ENCODE data around the gene RBPJ.

Gene RBPJ

DNA sequence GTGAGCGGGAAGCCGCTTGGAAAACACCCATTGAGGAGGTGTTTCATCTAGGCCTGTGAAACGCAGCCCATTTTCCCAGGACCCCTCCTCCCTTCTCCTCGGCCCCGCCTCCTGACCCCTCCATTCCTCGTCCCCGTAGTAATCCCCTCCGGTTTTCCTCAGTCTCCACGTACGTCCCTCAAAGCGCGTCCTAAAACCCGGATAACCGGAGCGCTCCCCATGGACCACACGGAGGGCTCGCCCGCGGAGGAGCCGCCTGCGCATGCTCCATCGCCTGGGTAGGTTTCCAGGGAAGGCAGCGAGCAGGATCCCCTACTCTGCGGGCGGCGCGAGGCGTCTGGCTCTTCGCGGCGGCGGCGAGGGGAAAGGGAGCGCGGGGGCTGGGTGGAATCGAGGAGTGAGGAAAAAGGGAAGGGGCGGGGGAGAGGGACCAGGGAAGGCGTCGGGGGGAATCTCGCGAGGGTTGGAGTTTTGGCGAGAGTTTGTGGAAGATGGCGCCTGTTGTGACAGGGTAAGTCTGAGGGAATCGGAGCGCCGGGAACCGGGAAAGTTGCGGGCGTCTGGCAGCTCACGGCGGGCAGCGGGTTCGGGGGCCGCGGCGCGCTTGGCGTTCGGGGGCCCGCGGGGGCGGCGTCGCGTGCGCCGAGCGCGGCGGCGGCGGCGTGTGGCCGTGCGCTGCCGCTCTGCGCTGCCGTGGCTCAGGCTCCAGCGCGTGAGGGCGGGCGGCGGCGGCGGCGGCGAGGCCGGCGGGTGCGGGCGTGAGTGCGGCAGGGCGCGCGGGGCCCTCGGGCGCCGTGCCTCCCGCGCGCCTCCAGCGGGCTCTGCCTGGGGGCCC is at the start of gene RBPJ:
Gene RBPJ (plus strand): TSS at position 477 of the 835 bp plus-strand sequence. CDS start 15 bp downstream, at position 492.
- H3K4me3 ChIP-seq (ENCODE audit: low read length), result peak within 1 kb of the TSS; percentile 81
- TF ChIP-seq ZNF274 (IDR thresholded peaks at IDR 0.05; ENCODE audit: low read depth, low read length), result no peak

DNA sequence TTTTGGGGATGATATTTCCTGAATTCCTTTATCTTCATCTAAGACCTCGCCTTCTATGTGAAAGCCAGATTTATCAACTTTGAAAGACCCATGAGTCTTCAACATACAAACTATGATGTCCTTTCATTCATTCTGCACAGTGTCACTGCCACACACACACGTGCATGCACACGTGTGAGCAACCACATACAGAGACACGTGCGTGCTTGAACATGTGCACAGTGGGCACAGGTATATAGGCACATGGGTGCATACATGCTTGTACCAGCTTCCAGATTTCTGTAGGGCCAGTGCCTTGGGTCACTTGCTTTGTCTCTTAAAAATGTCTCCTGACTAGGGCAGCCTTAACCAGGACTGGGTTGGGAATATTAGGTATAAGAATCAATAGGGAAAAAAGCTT is 49.1 kb upstream of the RBPJ start:
- H3K4me3 ChIP-seq (ENCODE audit: low read length), result no peak overlapping the region
- TF ChIP-seq ZNF274 (IDR thresholded peaks at IDR 0.05; ENCODE audit: low read depth, low read length), result no peak

DNA sequence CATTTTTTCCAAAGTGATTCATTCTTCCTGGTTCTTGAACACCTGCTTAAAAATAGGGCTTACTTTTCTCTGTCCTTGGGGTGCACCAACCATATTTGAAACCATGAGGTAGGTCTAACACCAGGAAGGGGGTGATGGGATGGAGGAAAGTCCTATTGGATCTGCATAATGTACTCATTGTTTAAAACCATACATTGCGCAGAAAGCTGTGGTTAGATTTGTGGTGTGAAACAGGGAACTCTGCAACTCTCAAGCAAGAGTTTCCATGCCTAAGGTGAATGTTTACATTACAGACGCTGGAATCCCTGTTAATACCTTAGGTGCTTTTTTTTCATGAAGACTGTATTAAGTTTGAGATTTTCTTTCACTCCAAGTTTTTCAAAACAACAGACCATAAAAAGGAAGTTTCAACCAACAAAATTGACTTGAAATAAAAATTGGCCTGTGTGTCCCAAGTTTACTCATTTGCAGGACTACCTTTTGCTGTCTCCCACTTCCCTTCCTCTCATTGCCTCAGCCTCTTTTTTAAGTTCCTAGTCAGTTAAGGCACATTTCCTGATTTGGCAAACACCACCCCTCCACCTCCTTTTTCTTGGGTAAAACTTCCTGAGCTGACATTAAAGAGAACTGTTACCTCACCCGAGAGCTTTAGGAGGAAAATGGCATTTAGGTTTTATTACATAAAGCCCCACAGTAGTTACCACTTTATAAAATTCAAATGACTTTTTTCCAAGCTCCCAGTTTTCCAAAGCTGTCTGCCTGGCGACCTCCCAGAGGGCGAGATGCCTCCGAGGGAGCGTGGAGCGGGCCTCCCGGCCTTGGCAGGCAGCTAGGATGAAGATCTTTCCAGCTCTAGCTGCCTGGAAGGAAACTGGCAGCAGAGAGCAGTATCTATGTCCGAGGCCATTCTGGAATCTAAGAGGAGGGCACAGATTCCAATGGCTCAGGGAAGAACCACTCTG is 47.9 kb upstream of the RBPJ start:
- H3K4me3 ChIP-seq (ENCODE audit: low read length), result no peak overlapping the region
- TF ChIP-seq ZNF274 (IDR thresholded peaks at IDR 0.05; ENCODE audit: low read depth, low read length), result no peak

DNA sequence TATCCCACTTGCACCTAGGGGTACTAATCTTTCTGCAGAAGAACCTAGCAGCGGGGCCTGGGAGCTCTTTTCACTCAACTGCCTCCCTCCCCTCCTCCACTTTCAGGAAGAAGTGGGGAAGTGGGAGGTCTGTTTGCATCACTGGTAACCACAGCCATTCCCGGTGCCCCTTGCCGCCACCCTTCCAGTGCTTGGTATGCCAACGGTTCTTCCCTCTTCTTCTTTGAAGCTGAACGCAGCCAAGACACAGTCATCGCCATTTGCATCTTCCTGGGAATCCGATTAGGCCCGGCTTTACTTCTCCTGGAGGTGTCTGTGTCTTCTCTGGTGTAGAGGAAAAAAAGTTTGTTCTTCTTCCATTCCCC is 47.2 kb upstream of the RBPJ start:
- H3K4me3 ChIP-seq (ENCODE audit: low read length), result no peak overlapping the region
- no peak for TF ChIP-seq ZNF274 (IDR thresholded peaks at IDR 0.05; ENCODE audit: low read depth, low read length)

DNA sequence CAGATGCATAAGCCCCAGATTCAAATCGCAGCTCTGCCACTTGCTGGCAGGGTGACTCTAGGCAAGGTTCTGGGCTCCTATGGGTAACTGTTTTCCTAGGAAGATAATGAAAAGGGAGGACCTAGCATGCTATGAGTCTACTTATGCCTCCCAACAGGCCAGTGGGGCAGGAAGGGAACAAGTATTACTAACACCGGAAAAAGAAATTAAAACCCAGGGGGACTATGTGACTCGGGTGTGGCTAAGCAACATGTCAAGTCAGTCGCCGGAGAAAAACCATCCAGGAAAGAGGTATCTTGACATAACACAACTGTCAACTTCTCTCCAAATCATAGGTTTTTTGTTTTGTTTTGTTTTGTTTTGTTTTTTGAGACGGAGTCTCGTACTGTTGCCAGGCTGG is 45.5 kb upstream of the RBPJ start:
- TF ChIP-seq ZNF274 (IDR thresholded peaks at IDR 0.05; ENCODE audit: low read depth, low read length), result no peak
- H3K4me3 ChIP-seq (ENCODE audit: low read length), result no peak overlapping the region

DNA sequence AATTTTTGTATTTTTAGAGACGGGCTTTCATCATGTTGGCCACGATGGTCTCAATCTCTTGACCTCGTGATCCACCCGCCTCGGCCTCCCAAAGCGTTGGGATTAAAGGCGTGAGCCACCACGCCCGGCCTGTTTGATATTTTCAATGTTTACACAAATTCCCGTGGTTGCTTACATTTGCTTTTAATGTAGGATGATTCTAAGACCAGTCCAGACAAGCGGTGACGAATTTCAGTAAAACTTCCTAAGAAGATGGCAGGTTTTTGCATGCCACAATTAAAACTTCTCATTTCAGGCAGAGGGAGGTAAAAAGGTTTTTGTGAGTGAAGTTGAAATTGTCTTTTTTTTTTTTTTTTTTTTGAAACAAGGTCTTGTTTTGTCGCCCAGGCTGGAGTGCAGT is 41.4 kb upstream of the RBPJ start:
- no peak for TF ChIP-seq ZNF274 (IDR thresholded peaks at IDR 0.05; ENCODE audit: low read depth, low read length)
- H3K4me3 ChIP-seq (ENCODE audit: low read length), result no peak overlapping the region

DNA sequence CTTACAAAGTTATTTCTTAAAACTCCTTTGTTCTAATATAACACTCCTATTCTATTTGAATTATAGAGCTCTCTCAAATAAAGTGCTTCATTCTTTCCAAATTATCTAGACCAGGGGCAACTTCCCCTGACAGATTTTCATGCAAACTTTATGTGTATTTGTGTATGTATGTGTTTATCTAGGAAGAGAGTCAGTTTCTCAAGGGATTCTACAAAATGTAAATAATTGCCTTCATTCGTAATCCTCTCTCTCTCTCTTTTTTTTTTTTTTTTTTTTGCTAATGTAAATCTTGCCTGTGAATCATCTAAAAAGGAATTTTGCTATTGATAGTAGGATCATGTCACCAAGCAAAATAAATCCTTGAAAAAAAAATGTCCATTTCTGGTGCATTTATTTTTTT is 38.9 kb upstream of the RBPJ start:
- no peak overlapping the region for H3K4me3 ChIP-seq (ENCODE audit: low read length)
- TF ChIP-seq ZNF274 (IDR thresholded peaks at IDR 0.05; ENCODE audit: low read depth, low read length), result no peak

DNA sequence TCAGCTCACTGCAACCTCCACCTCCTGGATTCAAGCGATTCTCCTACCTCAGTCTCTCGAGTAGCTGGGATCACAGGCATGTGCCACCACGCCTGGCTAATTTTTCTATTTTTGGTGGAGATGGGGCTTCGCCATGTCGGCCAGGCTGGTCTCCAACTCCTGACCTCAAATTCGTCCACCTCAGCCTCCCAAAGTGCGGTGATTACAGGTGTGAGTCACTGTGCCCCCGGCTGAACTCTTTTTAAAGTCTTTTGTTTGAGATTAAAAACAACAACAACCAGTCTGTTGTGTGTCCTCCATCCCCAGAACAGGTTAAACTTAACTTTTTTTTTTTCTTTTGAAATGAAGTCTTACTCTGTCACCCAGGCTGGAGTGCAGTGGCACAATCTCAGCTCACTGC is 36.3 kb upstream of the RBPJ start:
- H3K4me3 ChIP-seq (ENCODE audit: low read length), result no peak overlapping the region
- TF ChIP-seq ZNF274 (IDR thresholded peaks at IDR 0.05; ENCODE audit: low read depth, low read length), result no peak

DNA sequence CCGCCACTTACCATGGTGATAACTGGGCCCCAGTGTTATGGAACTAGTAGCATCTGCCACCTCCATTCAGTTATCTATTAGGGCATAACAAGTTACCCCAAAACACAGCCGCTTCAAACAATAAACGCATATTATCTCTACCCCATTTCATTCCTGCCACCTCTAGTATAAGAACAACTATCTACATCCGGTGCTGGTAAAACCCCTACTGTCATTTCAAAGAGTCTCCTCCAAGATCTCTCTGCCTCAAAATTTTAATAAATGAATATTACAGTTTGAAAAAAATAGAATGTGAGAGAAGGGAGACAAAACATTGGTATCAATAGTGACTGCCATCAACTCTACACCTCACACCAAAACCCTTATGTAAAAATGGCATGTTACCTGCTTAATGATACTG is 35.5 kb upstream of the RBPJ start:
- no peak for TF ChIP-seq ZNF274 (IDR thresholded peaks at IDR 0.05; ENCODE audit: low read depth, low read length)

DNA sequence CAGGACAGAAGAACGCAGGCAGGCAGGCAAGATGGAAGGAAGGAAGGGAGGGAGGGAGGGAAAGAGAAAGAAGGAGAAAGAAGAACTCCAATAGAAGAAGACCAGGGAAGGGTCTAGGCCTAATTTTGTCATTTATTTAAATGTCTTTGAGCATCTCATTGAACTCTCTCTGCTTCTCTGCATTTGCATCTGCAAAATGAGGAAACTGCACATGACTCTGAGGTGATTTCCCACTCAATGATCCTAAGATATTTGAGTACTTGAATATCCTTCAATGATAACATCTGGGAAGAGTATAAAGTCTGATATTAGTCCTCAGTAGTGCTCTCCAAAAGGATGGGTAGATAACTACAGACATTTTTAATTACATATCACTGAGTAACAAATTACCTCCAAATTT is 33.1 kb upstream of the RBPJ start:
- H3K4me3 ChIP-seq (ENCODE audit: low read length), result no peak overlapping the region
- no peak for TF ChIP-seq ZNF274 (IDR thresholded peaks at IDR 0.05; ENCODE audit: low read depth, low read length)

More for the DNA sequence above, 35.5 kb upstream of the RBPJ start:
- H3K4me3 ChIP-seq (ENCODE audit: low read length), result no peak overlapping the region

DNA sequence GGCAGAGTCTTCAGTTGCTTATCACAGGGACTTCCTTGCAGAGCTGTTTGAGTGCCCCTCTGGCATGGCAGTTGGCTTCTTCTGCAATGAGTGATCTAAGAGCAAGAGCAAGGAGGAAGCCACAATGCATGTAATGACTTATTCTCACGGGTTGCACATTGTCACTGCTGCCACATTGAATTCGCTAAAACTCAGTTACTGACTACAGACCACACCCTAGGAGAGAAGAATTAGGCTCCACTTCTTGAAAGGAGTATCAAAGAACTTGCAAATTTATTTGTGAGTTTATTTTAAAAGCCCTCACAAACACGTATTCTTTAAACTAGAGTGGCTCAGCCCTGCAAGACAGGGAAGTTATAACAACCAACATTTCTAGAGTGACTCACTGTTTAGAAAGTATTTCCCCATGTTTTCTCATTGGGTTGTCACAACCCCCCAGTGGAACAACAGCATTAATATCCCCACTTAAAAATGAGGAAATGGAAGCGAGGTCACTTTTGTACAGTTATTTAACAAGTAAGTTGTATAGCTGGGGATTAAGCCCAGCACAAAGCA is 32.4 kb upstream of the RBPJ start:
- H3K4me3 ChIP-seq (ENCODE audit: low read length), result no peak overlapping the region
- no peak for TF ChIP-seq ZNF274 (IDR thresholded peaks at IDR 0.05; ENCODE audit: low read depth, low read length)

DNA sequence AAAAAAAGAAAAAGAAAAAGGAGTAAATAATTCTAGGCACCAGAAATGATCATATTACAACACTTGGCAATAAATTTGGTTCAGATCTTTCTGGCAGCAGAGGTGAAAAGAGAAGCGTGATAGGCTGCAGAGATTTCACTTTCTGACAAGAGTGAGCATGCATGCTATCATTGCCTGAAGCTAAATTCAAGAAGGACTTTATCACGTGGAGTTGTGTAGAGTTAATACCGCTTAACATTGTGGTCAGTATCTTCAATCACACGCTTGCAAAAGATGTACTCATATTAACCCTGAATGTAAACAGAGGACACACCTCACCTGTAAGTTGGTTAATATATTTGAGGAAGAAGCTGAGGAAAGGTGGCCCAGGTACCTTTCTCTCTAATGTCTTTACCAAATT is 31.4 kb upstream of the RBPJ start:
- TF ChIP-seq ZNF274 (IDR thresholded peaks at IDR 0.05; ENCODE audit: low read depth, low read length), result no peak

DNA sequence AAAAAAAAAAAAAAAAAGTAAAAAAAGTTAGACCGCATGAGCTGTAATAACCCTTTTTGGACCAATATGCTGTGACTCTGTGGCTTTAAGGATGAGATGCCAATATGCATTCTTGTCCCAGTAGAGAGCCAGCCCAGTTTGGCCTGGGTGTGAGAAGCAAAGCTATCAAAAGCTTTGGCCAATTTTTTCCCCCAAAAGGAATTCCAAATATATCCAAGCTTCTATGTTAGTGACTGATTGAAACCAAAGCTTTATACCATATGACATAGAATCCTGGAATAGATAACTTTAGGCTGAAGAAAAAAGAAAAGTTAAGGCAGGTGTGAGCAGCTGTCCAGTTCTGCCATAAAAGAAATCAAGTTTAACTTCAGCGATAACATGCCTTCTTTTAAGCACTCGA is 30.5 kb upstream of the RBPJ start:
- H3K4me3 ChIP-seq (ENCODE audit: low read length), result no peak overlapping the region
- TF ChIP-seq ZNF274 (IDR thresholded peaks at IDR 0.05; ENCODE audit: low read depth, low read length), result no peak

More for the DNA sequence above, 31.4 kb upstream of the RBPJ start:
- H3K4me3 ChIP-seq (ENCODE audit: low read length), result no peak overlapping the region

DNA sequence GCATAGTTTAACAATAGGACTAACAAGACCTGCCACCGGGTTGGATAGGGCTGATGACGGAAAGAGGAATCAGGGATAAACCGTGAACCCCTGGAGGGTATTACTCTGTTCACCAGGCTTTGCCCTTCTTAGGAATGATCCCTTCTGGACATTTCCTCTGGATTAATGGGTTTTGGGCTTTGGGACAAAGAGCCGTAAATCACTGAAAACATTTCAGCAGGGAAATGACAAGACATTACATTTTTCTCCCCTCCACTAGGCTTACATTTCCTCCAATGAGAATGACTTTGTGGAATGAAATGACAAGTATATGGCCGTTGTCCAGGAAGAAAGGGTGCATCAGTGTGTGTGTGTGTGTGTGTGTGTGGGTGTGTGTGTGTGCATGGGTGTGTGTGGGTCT is 25.9 kb upstream of the RBPJ start:
- no peak for TF ChIP-seq ZNF274 (IDR thresholded peaks at IDR 0.05; ENCODE audit: low read depth, low read length)
- H3K4me3 ChIP-seq (ENCODE audit: low read length), result no peak overlapping the region
